Fibroblast of gingiva (primary cell): Measurements from ENCODE around the gene MORN5.

Experiments used
- DNase-seq: peaks from one replicate; pipeline ENCODE4 v3.0.0-alpha.2; 2011; ENCODE audit warnings: low read depth

The MORN5 gene

GRCh38 chr9:122143876-122144405, 15.8 kb upstream of the MORN5 start:
- DNase-seq = no peak

- no peak for DNase-seq
Measured at GRCh38 chr9:122144836-122145591, 14.7 kb upstream of the MORN5 start.

- DNase-seq = no peak
Measured at GRCh38 chr9:122145592-122145863, 14.2 kb upstream of the MORN5 start.

- no peak for DNase-seq
Measured at GRCh38 chr9:122151267-122151828, 8.4 kb upstream of the MORN5 start.

GRCh38 chr9:122155796-122156195, 3.9 kb upstream of the MORN5 start:
- DNase-seq = no peak

GRCh38 chr9:122158202-122158601, 1.5 kb upstream of the MORN5 start:
- DNase-seq = peak; percentile 30

GRCh38 chr9:122159925-122160246, 178 bp downstream of the MORN5 start:
- no peak for DNase-seq

GRCh38 chr9:122162415-122162814, 2.7 kb downstream of the MORN5 start:
- no peak for DNase-seq

- DNase-seq = no peak
Measured at GRCh38 chr9:122164286-122164685, 4.6 kb downstream of the MORN5 start.

- no peak for DNase-seq
Measured at GRCh38 chr9:122168356-122168755, 8.6 kb downstream of the MORN5 start.

- no peak for DNase-seq
Measured at GRCh38 chr9:122172131-122172530, 12.4 kb downstream of the MORN5 start.

- no peak for DNase-seq
Measured at GRCh38 chr9:122173670-122174069, 14.0 kb downstream of the MORN5 start.

- no peak for DNase-seq
Measured at GRCh38 chr9:122176916-122177315, 17.2 kb downstream of the MORN5 start.

- no peak for DNase-seq
Measured at GRCh38 chr9:122179054-122179689, 19.5 kb downstream of the MORN5 start.

GRCh38 chr9:122179690-122180074, 20.0 kb downstream of the MORN5 start:
- DNase-seq = no peak

GRCh38 chr9:122180633-122181032, 20.9 kb downstream of the MORN5 start:
- DNase-seq = peak; percentile 32

- no peak for DNase-seq
Measured at GRCh38 chr9:122183501-122183900, 23.8 kb downstream of the MORN5 start.

- DNase-seq = no peak
Measured at GRCh38 chr9:122184551-122184950, 24.8 kb downstream of the MORN5 start.

GRCh38 chr9:122186301-122186700, 26.6 kb downstream of the MORN5 start:
- no peak for DNase-seq

GRCh38 chr9:122186777-122187470, 27.2 kb downstream of the MORN5 start:
- no peak for DNase-seq

GRCh38 chr9:122188369-122188768, 28.7 kb downstream of the MORN5 start:
- no peak for DNase-seq

- no peak for DNase-seq
Measured at GRCh38 chr9:122190597-122191381, 31.1 kb downstream of the MORN5 start.
